GM12872 (cell line): ENCODE data around the gene NGFR.

ENCODE experiments used
- CTCF ChIP-seq: IDR thresholded peaks from 3 replicates; pipeline ENCODE4 v1.5.1; 2011; ENCODE audit warnings: low read depth, mild to moderate bottlenecking, low read length, moderate library complexity; ENCODE audit not compliant: insufficient read depth

Gene NGFR

DNA sequence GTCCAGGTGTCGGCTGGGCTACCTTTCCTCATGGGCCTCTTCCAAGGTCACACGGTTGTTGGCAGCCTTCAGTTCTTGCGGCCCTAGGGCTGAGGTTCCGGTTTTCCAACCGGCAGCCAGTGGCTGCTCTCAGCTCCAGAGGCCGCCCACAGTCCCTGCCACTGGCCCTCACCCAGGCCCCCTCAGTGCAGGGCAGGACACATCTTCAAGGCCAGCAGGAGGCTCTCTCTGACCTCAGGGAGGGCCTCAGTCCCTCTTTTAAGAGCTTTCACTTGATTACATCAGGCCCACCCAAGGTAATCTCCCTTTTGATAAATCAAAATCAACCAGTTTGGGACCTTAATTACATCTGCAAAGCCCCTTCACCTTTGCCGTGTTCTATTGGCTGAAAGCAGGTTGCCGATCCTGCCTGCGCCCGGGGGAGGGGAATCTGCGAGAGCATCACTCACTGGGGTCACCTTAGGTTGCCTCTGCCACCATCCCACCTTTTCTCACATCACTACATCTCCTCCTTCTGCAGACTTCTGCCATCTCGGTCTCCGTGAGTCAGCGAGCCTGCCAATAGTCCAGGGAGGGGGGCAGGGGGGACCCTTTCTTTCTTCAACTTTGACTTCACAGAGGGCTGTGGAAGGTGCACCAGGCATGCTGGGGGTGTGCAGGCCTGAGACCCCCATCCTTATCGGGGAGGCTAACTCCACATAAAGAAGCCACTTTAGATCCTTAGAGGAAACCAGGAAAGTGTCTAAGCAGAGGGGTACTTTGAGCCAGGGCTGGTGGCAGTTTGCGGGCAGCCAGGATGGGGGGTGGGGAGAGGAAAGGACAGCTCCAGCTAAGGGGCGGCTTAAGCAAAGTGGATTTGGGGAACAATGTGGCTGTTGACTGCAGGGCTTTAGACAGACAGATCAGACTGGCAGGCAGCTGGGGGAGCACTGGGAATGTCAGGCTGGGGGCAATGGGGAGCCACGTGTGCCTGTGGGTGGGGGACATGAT, 51.7 kb downstream of the NGFR start:
- TF ChIP-seq CTCF, result no peak

DNA sequence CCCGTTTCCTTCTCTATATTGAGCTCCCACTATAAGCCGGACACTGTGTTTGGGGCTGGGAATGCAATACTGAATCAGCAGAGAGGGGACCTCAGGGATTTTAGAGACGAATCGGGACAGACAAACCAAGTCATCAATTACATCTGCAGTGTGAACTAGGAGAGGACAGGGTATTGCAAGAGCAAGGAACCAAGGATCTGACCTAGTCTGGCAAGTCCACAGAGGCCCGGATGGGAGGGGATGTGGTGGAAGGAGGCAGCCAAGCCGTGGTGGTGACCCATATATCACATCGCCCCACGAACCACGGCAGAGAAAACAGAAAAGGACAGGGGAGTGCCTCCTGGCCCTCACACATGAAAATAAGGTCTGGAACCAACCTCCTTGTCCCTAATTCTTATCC, 52.5 kb downstream of the NGFR start:
- TF ChIP-seq CTCF, result no peak

- TF ChIP-seq CTCF, result no peak
These were observed 53.0 kb downstream of the NGFR start for GRCh38 chr17:49548051-49548505.

GRCh38 chr17:49548506-49549310, 53.6 kb downstream of the NGFR start:
- TF ChIP-seq CTCF, result peak; percentile 55

- no peak for TF ChIP-seq CTCF
These were observed 54.2 kb downstream of the NGFR start for GRCh38 chr17:49549311-49549605.

DNA sequence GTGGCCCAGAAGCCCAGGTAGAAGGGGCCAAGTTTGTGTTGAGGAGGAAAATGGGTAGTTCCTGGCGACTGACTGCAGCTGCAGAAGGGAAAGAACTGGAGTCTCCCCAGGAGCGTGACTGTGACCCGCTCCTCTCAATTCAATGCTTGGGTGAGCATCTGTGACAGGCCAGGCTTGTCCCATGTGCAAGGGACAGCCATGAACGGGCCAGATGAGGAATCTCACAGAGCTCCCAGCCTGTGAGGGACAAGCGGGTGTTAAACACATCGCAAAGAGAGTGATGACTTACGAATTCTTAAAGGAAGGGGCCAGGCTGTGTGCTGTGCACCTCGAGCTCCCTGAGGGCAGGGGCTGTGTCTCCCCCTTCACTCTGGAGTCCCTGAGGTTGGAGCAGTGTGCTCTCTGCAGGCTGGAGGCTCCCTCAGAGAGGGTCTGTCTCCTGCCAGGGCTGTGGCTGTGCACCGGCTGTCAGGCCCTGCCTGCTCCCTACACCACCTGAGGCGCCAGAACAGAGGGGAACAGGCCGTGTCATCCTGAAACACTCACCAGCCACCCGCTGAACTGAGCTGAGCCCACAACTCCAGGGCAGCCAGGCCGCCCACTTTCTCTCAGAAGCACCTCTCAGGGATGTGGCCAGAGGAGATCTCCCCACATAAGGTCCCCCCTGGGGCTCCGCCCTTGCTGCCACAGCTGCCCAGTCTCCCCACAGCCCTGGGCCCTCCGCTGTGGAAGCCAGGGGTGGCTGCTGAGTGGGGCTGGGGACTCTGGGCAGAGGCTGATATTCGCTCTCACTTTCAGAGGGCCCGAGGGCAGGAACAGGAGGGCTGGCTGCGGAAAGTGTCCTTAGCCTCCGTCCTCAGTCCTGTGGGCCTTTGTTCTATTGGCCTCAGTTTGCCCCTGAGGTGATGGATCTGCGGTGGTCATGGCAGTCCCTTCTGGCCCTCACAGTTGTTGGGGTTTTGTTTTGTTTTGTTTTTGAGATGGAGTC, 54.9 kb downstream of the NGFR start:
- TF ChIP-seq CTCF, result no peak
